ENCODE data around the gene STC2. TPM values are rescaled to one million over a fixed set of nuclear protein-coding genes. Genes with fewer than 3 reads are reported as not detected.

STC2 gene
- total RNA-seq, 4 donors from 2014 or later: 0.90 to 3.9 (median 1.2) TPM

- Histone ChIP-seq H3K4me1 (peaks cover 0 to 35% (median 8%) of the 10 kb centered on the region in 4 donors), H3K27me3 (no peaks in the 10 kb centered on the region), H3K36me3 (no peaks in the 10 kb centered on the region), H3K9me3 (peaks cover 0 to 4% (median 0%) of the 10 kb centered on the region in 4 donors), H3K4me3 (no peak overlapping the region), H3K27ac (no peak overlapping the region)
- no peak for TF ChIP-seq POLR2A (IDR thresholded peaks at IDR 0.05)
- TF ChIP-seq, protein P1, sequence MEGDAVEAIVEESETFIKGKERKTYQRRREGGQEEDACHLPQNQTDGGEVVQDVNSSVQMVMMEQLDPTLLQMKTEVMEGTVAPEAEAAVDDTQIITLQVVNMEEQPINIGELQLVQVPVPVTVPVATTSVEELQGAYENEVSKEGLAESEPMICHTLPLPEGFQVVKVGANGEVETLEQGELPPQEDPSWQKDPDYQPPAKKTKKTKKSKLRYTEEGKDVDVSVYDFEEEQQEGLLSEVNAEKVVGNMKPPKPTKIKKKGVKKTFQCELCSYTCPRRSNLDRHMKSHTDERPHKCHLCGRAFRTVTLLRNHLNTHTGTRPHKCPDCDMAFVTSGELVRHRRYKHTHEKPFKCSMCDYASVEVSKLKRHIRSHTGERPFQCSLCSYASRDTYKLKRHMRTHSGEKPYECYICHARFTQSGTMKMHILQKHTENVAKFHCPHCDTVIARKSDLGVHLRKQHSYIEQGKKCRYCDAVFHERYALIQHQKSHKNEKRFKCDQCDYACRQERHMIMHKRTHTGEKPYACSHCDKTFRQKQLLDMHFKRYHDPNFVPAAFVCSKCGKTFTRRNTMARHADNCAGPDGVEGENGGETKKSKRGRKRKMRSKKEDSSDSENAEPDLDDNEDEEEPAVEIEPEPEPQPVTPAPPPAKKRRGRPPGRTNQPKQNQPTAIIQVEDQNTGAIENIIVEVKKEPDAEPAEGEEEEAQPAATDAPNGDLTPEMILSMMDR (IDR thresholded peaks at IDR 0.05): no peak
- no peak for TF ChIP-seq EP300 (IDR thresholded peaks at IDR 0.05)
- DNase-seq (ENCODE audit: low spot score in 2 of 2): no peak
- 68 to 69% methylated on average over 3 of the region's 3 CpGs for WGBS, 2 donors
Measured at GRCh38 chr5:173312821-173313220, 15.4 kb downstream of the STC2 start.

GRCh38 chr5:173311818-173312585 is 16.2 kb downstream of the STC2 start:
- Histone ChIP-seq H3K4me1 (peaks cover 0 to 35% (median 8%) of the 10 kb centered on the region in 4 donors), H3K9me3 (peaks cover 0 to 11% (median 0%) of the 10 kb centered on the region in 4 donors), H3K27me3 (no peaks in the 10 kb centered on the region), H3K27ac (peak overlapping the region in 1 of 4 donors; percentile 71), H3K4me3 (no peak overlapping the region), H3K36me3 (no peaks in the 10 kb centered on the region)
- 92 to 94% methylated on average over 9 of the region's 9 CpGs for WGBS, 2 donors
- no peak for DNase-seq (ENCODE audit: low spot score in 2 of 2)
- no peak for TF ChIP-seq POLR2A (IDR thresholded peaks at IDR 0.05)
- no peak for TF ChIP-seq EP300 (IDR thresholded peaks at IDR 0.05)
- TF ChIP-seq, protein P1 (IDR thresholded peaks at IDR 0.05): no peak

DNA sequence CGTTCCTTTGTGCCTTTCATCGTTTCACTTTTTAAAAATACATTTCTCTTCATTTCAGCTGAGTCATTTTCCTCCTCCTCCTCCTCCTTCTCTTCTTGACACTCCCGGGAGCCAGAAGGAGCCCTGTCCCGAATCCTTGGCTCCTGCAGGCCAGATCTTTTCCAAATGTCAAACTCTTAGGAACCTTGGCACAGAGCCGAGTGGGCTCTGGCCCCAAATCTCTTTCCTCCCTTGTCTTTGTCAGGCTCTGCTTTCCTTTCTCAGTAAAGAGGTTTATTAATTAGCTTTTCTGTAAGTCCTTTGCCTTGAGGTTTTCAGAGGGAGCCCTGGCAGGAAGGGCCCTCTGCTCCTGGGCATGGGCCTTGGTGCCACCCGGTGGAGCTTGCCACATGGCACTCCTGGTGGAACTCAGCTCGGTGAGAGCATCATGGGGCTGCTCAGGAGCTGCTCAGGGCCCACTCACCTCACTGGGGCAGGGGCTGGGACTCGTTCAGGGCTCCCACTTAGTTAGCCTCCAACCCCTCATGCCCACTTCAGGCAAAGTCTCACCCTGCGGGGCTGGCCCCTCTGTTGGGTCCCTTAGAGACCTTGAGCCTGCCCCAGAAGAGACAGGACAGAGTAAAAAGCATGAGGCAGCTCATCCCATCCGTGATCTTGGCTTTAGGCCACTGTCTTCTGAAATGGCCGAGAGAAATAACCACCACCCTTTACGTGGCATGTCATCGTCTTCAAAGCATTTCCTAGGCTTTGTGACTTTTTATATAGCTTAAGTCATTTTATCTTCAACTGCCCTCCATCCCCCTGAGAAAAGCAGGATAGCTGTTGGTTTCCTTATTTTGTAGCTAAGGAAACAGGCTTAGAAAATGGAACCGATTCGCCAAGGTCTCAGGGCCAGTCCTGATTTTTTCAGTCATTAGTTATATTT is 17.1 kb downstream of the STC2 start:
- Histone ChIP-seq H3K27me3 (no peaks in the 10 kb centered on the region), H3K4me1 (peaks cover 0 to 27% (median 8%) of the 10 kb centered on the region in 4 donors), H3K36me3 (no peaks in the 10 kb centered on the region), H3K4me3 (no peak overlapping the region), H3K9me3 (peaks cover 0 to 11% (median 0%) of the 10 kb centered on the region in 4 donors), H3K27ac (peak overlapping the region in 2 of 4 donors; percentile 57 to 71)
- no peak for DNase-seq (ENCODE audit: low spot score in 2 of 2)
- TF ChIP-seq POLR2A (IDR thresholded peaks at IDR 0.05) (no peak), EP300 (IDR thresholded peaks at IDR 0.05) (no peak)
- TF ChIP-seq, protein P1 (IDR thresholded peaks at IDR 0.05): no peak
- 53 to 56% methylated on average over 12 to 15 of the region's 15 CpGs for WGBS, 2 donors

GRCh38 chr5:173310218-173310769 is 17.9 kb downstream of the STC2 start:
- peak in 1 of 2 donors; percentile 36 for DNase-seq (ENCODE audit: low spot score in 2 of 2)
- no peaks in the 10 kb centered on the region for H3K36me3 ChIP-seq
- H3K27me3 ChIP-seq: no peaks in the 10 kb centered on the region
- H3K4me3 ChIP-seq: no peak overlapping the region
- peaks cover 0 to 11% (median 0%) of the 10 kb centered on the region in 4 donors for H3K9me3 ChIP-seq
- peaks cover 0 to 19% (median 6%) of the 10 kb centered on the region in 4 donors for H3K4me1 ChIP-seq
- TF ChIP-seq, protein P1 (IDR thresholded peaks at IDR 0.05): no peak
- no peak for TF ChIP-seq POLR2A (IDR thresholded peaks at IDR 0.05)
- TF ChIP-seq EP300 (IDR thresholded peaks at IDR 0.05): no peak
- WGBS, 2 donors: 69 to 83% methylated on average over 8 of the region's 8 CpGs
- peak overlapping the region in 2 of 4 donors; percentile 57 to 71 for H3K27ac ChIP-seq
